Right kidney (tissue), 1 donor: ENCODE measurements around the gene IARS2.
"Not testable (repeated sequence)": the region's sequence is repeated elsewhere in the genome, so short reads cannot be mapped to it uniquely, and the experiment has no call there.

Source experiments
- DNase-seq: peaks from one replicate; pipeline ENCODE4 v3.0.0-alpha.2; 2016

The IARS2 gene

DNA sequence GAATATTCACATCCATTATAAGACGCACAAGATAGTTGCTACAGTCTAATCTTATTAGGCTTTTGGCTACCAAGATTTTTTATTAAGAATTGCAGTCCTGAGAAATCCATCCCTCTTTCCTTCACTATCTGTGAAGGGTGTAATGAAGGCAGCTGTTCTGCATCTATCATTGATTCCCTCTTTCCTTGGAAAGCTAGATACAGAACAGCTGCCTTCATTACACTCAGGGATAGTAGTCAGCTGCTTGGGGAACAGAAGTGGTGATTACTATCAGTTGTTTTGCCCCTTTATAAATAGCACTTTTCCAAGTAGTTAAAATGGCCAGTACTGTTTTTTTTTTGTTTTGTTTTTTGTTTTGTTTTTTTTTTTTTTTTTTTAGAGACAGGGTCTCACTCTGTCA lies 70.2 kb downstream of the IARS2 start:
- no peak for DNase-seq

DNA sequence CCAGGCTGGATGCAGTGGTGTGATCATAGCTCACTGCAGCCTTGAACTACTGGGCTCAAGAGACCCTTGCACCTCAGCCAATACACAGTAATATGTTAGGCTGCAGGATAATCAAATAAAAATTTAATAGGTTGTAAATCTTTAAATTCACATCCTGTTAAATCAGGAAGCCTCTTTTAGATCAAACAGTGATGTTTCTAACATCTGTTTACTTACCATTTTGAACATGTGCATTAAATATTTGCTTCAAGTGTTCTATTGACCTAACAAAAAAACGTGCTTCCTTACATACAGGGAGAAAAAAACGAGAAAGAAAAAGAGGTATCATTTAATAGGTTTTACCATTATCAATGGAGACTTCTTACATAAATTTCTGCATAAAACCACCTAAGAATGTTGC lies 70.6 kb downstream of the IARS2 start:
- no peak for DNase-seq

DNA sequence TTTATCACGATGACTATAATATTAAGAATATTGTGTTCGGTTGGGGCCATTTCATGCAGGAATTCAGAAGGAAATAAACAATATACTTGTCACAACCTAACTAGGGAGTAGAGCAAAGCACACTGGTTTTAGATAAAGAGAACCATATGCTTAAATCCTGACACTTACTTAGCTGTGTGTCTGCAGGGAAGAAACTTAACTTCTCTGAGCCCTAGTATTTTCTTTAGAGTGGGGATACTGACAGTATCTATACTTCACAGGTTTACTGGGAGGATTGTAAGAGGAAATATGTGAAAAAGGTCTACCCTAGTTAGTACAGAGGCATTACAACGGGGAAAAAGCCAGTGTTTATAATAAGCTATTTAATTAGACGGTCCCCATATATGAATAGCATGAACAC lies 72.9 kb downstream of the IARS2 start:
- no peak for DNase-seq

DNA sequence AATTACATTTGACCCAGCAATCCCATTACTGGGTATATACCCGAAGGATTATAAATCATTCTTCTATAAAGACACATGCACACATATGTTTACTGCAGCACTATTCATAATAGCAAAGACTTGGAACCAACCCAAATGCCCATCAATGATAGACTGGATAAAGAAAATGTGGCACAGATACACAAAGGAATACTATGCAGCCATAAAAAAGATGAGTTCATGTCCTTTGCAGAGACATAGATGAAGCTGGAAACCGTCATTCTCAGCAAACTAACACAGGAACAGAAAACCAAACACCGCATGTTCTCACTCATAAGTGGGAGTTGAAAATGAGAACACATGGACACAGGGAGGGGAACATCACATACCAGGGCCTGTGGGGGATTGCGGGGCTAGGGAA lies 76.0 kb downstream of the IARS2 start:
- not testable (repeated sequence) for DNase-seq

DNA sequence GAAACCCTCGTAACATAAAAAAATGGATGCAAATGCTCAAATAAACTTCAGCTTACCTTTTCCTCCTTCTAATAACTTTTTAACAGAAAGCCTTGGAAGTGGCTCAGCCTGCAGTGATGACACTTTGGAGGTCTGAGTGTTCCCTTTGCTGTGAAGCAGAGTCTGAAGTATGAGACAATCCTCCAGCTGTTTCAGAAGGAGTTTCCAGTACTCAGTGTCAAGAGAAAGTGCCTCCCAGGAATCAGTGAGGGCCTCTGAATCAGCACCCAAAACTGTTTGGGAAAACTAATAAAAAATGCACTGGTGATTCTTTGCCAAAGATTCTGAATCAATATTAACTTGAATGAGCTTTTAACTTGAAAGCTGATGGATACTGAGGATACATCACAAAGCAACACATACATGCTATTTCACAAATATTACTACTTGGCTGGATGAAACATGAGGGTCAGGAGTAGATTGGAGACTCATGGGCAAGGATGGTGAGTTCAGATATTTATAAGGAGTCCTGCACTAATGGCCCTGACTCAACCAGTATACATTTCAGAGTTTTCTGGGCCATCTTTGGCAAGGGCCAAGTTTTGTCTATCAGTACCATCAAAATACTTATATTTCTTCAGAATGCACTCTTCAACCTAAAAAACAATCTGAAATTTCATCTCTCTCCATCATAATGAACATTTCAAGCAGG lies 77.0 kb downstream of the IARS2 start:
- DNase-seq: no peak

DNA sequence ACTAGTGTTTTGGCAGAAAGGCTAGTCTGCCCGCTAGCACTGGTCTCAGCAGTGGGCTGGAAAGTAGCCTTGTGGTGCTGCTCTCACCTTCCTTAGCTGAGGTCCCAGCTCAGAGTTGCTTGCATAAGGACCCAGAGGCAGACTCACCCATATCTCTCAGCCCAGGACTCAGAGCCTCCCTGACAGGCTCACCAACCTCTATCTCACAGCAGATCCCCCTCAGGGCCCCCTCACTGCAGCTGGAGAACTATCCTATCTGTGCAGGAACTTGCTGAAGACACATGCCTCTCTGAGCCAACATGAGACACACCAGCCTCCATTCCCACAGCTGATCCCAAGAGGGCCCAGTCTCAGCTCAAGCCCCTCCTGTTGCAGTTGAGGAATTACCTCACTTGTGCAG lies 82.6 kb downstream of the IARS2 start:
- no peak for DNase-seq

DNA sequence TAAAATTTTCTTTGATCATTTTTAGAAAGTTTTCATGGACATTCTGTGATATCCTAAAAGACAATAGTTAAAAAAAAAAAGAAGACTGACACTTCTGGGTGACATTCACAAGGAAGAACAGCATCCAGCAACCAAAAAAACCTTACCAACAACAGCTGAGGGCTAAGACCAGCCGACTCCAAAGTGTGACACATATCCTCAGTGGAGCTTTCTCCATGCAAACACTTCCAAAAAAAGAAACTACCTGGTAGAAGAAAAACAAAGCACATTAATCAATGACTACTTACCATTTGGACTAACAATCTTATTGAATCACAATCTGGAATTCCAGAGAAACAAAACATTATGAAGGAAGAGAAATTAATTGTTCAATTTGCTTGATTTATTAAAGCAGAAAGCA lies 88.2 kb downstream of the IARS2 start:
- no peak for DNase-seq

DNA sequence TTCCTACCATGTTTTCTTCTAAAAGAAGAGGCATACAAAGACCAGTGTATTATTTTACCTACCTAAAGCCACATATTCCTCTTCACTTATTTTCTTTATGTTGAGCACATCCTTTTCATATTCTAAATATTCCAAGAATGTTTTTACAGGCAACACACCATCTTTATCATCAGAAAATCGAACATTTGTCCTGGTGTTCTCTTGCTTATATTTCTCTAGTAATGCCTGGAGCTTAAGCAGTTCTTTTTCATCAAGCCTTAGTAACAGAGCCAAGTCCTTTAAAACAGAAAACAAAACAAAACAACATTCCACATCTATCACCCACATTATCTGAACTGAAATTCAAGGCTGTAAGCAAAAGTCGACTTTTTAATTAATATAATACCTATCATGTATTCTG lies 88.7 kb downstream of the IARS2 start:
- no peak for DNase-seq

DNA sequence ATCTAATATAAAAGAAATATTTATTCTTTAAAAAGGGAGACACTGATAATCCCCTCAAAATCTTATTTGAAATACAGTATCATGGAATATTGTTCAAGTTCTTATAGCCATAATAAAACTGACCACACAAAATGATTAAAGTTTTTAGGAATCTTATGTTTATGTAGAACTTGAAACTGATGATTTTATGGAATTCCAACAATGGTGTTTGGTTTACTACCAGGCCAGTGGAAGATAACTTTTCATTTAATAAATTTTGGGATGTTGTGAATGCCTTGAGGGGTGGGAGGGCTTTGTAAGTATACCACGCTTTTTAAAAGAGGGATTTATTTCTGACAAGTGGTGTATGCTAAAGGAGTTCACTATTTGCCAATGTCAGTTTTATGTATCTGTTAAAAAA lies 90.6 kb downstream of the IARS2 start:
- DNase-seq: no peak

DNA sequence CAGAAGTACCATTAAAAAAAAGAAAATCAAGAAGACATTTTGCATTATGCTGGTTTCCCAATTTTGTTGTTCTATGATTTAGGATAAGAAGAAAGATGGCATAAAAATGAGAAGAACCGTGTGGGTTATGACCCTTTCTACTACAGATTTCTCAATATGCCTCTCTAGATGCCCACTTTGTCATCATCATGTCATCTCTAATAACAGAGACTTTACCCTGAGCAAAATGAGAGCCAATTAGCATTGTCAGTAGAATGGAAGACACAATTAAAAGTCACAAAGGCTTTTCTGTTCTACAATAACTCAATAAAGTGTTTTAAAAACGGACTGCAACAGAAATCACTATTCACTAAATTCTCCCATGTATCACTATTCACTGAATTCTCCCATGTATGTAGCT lies 92.8 kb downstream of the IARS2 start:
- DNase-seq: no peak

DNA sequence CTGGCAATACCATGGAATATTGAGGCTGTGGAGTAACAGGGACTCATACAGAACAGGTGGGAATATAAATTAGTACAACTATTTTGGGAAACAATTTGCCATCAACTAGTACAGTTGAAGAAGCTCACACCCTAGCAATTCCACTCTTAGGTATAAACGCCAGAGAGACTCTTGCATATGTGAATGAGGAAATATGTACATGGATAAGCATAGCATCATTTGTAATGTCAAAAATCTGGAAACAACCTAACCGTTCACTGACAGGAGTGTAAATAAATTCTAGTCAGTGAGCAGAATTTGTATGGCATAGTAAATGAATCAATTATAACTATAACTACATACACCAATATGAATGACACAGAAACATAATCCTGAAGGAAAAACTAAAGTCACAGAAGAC lies 94.6 kb downstream of the IARS2 start:
- DNase-seq: no peak

DNA sequence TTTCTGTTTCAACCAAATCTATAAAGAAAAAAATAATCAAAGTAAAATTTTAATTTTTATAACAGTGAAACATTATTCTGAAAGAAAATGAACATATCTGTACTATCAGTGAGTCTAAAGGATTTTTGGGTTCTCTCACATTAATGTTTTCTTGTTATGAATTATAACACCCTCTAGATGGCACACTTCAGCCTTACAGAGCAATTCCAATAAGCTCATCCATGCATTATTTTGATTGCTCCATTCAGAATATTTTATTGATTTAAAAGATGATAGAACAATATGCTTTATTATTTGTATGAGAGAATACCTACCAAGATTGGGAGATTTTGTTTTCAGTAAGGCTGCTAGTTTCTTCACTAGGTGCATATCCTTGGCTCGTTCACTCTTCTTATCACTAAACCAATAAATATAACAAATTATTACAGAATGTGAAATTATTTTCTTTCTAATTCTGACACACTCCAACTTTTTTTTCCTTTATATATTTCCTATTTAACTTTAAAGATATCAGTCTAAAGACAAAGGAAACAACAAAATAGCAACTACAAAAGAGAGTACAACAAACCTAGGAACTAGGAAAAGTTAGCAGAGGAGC lies 95.9 kb downstream of the IARS2 start:
- DNase-seq: no peak

DNA sequence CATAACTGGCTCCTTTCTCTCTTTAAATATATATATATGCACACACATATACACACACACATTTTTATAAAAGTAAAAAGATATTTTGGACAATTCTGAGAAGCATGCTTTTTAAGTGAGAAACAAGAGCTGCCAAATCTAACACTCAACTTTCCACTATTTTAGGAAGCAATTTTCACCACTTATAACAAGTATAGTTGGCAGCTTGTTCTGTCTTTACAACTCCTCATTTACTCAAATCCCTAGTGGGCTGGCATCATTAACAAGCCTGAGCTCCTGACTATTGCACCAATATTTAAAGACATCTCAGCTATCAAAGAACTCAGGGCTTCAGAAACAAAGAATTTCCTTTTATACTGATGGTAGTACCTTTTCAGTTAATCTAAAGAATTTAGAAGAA lies 101.8 kb downstream of the IARS2 start:
- no peak for DNase-seq
